GM18517 (cell line): ENCODE measurements around the gene ANO1.

Experiments
- ATAC-seq: cut with Tn5 transposase; IDR thresholded peaks from one replicate; pipeline ENCODE4 v1.9.1; 2021; ENCODE audit warnings: mild to moderate bottlenecking, moderate library complexity; ENCODE audit not compliant: unreplicated experiment

The ANO1 gene

DNA sequence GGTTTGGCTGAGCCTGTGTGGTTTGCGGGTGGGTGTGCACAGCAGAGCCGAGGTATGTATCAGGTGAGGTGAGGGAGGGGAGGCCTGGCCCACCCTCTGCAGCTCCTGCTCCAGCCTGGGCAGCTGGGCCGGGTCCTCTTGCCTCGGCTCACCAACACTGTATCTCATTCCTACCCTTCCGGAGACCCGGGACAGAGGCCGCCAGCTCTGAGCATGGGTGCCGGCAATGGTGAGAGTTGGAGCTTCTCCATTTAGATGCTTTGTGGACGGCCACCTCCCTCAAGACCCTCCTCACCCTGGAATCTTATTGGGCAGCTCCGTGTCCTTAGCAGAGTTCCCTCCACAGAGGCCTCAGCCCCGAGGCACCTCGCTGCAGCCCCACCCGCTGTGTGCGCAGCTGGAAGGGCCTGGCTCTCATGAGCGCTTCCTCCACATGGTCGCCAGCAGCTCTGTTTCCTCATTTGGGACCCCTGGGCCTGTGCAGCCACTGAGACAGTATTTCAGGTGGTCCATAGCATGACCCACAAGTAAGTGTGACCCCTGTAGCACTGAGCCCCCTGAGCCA lies 55.7 kb downstream of the ANO1 start:
- no peak for ATAC-seq

DNA sequence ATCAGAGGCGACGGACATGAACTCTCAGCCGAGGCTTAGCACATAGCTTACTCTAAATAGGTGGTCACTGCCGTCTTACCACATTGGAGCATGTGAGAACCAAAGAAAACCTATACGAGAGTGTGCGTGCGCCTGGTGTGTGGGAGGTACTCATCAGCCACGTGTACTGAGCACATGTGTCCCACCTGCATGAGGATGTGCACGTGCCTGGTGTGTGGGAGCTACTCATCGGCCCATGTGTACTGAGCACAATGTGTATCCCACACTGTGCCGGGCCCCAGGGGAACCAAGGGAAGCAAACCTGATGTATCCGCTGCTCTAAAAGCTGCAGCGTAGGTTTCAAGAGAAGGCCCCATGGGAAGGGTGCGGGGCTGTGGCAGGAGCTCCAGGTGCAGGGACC lies 56.4 kb downstream of the ANO1 start:
- ATAC-seq = no peak

DNA sequence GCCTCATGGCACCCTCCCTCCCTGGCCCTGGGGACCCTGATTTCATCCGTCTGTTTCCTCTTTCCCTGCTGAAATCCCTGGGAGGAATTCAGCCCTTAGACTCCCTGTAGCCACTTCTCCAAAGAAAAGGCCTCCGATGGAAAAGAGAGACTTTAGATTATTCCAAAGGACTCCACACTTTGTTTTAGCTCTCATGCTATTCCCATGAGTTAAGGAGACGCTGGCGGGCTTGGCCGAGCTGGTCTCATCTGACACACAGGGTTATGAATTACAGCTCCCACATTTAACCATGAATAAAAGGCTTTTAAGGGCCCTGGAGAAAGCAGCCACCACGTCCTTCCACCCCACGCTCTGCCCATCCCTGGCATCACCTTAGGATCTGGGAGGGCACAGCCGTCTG lies 57.0 kb downstream of the ANO1 start:
- no peak for ATAC-seq

DNA sequence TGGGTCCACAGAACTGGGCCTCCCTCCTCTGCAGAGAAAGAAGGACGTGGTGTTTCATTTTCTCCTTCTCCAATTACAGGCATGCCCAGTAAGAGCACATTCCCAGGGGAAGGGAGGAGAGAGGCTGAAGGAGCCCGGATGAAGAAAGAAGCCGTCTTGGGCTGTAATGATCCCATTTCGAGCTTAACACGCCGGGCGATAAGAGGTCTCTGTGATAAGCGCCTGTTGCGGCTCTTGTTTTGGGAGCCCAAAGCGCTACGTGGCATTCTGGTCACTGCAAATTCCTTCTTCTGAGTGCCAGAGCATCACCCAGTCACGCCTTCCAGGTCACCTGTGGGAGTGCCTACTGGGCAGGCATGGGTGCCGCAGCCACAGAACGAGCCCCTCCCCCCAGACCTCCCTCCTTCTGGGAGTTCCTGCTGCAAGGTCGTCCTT lies 57.5 kb downstream of the ANO1 start:
- ATAC-seq = no peak

DNA sequence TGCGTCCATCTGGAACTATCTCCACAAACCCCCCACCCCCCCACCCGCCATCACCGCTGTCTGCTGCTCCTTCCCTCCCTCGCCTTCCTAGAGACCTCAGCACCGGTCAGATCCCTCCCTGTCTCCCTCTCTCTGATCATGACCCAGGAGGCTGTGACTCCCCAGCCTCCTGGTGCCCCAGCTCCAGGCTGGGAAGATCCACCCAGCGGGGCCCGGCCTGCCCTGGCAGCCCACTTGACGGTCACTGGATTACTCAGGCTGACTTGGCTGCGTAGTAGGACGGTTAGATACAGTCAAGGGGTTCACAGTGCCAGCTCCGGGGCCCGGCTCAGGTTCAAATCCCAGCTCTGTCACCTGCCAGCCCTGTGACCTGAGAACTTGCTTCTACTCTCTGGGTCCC lies 59.3 kb downstream of the ANO1 start:
- ATAC-seq = no peak

DNA sequence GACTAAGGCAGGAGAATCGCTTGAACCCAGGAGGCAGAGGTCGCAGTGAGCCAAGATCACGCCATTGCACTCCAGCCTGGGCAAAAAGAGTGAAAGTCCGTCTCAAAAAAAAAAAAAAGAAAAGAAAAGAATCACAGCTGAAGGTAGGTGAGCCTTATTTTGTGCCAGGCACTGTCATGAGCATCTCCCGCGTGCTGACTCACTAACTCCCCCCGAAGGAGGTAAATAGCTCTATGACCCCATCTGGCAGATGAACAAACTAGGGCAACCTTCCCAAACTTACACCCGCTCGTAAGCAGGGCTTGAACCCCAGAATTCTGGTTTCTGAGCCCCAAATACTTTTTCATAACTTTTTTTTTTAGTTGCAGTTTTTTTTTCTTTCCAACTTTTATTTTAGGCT lies 60.3 kb downstream of the ANO1 start:
- no peak for ATAC-seq

DNA sequence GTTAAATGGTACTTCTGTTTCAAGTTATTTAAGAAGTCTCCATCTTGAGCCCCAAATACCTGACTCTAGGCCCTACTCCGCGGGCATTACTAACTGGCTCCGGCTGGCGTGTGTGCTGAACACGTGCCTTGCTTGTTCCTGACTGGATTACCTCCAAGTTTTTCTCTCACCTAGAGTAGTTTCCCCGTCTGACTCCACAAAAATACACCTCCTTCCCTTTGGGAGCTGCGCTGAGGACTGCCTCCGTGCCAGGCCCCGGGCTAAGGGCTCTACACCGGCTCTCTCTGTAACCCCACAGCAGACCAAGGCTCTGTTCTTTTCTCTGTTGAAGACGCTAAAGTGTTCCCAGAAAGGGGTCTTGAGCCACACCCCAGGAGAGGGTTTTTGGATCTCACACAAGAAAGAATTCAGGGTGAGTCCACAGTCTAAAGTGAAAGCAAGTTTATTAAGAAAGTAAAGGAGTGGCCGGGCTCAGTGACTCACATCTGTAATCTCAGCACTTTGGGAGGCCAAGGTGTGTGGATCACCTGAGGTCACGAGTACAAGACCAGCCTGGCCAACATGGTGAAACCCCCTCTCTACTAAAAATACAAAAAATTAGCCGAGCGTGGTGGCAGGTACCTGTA lies 61.8 kb downstream of the ANO1 start:
- ATAC-seq = no peak

DNA sequence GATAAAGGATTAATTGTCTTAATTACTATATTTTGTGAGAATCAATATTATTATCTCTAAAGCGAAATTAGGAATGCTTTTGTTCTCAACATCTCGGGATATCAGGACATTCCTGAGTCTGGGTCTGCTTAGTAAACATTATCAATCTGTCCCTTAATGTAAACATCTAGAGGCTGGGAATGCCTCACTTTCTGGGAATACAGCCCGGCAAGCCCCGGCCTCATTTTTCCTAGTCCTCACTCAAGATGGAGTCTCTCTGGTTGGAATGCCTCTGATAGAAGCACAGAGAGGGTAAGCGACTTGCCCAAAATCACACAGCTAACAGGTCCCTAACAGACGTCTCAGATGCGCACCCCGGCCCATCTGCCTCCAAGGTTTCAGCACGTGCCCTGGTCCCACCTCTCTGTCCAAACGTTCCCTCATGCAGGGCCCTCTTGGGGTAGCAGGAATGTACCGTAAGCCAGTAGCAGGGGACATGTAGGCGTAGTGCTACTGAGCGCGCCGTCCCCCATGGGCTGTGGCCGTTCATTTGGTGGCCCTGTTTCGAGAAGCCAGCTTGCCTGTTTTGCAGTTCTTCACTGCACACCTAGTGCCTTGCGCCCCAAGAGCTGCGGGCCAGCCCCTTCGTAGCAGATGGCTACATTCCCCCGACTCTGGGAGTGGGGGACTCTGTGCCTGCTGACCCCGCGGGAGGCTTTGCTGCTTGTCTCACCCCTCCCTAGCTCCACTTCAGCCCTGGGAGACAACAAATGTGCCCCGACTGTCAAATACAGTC lies 62.8 kb downstream of the ANO1 start:
- no peak for ATAC-seq

DNA sequence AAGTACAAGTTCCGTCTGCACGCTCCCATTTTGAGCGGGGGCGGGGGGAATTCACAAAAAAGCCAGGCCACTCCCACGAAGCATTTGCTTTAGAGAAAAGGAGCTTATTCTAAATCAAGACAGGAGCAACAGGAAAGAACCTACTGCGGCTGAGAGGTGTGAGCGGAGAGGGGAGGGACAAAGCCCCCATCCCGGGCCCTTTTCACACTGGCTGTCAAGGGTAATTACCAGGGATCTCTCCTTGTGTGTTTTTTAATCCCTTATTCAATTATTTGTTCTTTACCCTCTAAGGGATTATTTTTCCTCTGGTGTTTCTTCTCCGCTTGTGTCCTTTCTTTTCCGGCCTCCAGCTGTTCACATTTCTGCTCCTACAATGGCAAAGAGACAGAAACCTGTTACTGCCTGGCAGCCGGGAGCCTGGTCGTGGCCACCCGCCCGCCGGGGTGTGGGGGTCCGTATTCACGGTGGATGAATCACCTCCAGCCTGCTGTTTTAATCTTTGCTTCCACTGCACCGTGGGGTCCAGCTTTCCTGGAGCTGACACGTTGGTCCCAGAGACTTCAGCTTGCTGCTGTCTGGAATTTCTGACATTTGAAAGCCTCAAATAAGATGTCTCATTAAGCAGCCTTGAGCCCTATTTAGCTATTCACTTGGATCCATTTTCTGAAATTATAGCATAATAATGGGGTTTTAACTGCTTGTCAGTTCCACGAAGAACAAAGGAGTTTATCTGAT lies 63.5 kb downstream of the ANO1 start:
- ATAC-seq = no peak

DNA sequence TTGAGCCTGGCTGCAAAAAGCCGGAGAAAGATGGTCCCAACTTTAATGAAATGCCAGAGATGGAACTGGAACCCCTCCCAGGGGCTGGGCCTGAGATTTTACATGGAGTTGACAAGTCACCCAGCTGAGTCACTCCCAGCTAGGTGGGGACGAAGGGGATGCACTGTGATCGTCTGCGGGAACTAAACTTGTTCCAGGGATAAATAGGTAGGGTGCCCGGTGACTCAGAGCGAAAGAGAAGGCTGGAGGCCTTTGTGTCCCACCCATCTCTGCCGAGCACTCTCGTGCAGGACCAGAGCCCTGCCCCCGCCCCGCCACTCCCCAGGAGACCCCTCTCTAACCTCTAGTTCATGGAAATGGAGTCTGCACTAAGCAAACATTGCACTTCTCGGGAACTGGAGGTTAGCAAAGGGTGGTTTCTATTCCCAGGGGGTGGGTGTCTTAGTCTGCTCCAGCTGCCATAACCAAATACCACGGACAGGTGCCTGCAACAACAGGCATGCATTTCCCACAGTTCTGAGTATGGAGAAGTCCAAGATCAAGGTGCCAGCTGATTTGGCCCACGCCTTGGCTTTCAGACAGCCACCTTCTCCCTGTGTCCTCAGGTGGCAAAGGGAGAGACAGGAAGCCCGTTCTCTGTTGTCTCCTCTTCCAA lies 64.2 kb downstream of the ANO1 start:
- no peak for ATAC-seq

DNA sequence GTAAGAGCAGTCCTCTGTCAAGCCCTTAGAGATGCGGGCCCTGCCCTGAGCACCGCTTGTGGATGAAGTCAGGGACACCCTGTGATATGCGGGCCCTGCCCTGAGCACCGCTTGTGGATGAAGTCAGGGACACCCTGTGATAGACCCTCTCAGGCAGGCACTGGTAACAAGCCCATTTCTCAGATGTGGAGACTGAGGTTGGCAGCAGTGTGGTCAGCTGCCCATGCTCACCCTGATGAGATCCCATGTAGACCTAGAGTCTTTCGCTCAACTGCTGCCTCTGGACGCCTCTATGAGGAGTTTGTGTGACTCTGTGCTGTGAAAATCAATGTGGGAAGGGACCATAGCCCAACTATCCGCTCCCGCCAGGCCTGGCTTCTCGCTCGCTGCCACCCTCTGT lies 66.1 kb downstream of the ANO1 start:
- ATAC-seq = no peak

DNA sequence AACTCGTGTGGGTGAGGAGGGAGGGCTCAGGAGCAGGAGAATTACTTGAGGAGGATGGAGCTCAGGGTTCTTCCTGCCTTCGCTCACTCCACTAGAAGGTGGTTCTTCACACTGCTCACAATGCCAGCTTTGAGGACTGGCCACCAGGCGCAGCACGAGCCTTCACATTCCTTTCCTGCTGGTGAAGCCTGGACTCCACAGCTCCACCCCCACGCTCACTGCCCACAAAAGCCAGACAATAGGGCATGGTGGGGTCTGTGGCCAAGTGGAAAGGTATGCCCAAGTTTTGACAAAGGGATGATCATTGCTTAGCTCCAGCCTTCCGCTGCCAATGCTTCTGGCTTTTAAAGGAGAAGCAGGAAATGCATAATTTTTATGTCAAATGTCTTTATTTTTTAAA lies 67.0 kb downstream of the ANO1 start:
- no peak for ATAC-seq

DNA sequence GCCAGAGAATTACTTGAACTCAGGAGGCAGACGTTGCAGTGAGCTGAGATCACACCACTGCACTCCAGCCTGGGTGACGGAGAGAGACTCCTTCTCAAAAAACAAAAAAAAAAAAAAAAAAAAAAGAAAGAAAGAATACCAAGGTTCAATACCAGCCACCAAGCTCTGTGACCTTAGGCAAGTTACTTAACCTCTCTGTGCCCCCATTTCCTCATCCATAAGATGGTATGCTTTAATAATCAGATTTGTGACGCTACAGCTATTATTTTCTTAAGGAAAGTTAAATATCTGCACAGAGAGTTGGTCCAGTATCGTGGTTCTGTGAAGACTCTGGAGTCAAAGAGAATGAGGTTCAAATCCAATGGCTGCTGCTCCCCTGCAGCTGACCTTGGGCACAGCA lies 67.7 kb downstream of the ANO1 start:
- no peak for ATAC-seq

DNA sequence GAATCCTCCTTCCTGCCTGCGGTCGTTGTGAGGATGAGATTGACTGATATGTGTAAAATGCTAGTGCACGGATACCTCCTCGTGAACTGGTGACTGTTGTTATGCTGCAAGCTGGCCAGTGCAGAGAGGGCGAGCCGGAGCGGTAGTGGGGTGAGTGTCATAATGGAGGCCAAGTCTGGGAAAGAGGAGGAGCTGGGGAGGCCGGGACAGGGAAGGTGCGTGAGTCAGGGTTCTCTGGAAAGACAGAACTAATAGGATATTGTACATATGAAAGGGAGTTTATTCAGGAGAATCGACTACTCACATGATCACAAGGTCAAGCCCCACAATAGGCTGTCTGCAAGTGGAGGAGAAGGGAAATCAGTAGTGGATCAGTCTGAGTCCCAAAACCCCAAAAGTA lies 68.2 kb downstream of the ANO1 start:
- ATAC-seq = no peak

DNA sequence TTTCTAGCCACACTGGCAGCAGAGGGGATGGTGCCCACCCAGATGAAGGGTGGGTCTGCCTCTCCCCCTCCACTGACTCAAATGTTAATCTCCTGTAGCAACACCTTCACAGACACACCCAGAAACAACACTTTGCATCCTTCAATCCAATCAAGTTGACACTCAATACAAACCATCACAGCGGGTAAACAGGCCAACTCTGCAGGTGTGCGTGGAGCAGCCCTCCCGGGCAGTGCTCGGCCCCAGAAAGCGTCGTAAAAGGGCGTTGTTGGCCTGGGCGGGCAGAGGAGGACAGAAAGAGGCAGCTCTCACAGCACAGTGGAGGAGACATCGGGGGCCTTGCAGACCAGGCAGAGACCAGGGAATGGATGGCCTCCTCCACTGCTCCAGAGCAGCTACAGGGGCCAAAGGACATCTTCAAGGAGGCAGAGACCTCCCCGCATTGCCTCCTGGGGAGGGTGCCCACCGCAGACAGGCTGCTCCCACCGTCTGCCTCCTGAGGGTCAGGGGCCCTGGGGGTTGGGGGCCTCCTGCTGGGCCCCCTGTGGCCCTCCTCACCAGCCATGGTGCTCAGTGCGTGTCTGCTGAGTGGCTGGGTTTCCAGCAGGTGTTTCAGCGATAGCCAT lies 68.9 kb downstream of the ANO1 start:
- no peak for ATAC-seq

DNA sequence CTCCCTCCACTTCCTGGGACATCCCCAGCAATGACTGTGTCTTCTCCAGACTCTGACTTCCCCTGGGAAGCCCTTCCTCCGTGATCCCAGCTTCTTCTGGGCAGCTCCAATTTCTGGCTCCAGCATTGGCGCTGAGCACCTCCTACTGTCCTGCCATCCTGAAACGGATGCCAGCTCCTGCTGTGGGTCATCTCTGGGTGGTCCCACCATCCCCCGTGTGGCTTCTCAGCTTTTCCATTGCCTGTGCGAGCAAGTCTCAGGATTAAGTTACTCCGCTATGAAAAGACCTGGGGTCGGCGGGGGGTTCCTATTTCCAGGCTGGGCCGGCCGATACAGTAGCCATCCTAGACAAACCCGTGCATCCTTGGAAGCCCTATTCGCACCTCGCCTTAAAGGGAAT lies 69.6 kb downstream of the ANO1 start:
- no peak for ATAC-seq

DNA sequence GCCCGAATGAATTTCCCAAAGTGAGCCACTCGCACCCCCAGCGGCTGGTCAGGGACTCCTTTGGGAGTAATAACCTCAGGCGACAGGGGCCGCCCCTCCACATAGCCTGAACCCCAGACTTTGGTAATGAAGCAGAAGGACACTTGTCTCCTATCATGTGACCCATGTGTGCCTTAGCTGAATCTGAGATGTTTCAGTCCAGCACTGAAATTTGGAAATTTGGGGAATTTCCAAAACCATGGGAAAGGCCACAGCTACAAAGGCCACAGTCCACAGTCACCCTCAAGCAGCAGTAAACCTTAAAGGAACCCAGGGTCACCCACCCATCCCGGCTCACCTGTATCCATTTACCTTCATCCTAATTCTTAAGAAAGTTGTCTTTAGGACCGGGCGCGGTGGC lies 73.6 kb downstream of the ANO1 start:
- no peak for ATAC-seq

DNA sequence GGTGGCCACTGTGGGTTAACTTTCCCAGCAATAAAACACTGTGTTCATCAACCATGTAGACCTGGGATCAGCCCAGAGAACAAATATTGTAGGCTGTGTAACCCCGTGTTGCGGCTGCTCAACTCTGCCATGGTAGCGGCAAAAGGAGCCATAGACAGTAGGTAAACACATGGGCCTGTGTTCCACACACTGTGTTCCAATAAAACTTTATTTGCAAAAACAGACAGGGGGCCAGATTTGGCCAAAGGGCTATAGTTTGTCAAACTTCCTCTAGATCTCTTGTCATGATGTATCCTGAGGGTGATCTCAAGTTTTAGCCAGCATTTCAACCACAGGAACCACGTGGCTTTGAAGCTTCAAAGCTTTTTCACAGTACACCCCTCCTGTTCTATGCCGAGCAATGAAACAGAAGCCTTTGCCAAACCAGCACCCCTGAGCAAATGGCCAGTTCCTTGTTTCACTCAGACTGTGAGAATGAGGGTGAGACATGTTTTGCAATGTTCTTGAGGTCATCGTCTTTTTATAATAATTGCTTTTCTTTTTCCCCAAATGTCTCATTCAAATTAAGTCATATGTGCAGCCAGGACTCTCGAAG lies 75.1 kb downstream of the ANO1 start:
- no peak for ATAC-seq

DNA sequence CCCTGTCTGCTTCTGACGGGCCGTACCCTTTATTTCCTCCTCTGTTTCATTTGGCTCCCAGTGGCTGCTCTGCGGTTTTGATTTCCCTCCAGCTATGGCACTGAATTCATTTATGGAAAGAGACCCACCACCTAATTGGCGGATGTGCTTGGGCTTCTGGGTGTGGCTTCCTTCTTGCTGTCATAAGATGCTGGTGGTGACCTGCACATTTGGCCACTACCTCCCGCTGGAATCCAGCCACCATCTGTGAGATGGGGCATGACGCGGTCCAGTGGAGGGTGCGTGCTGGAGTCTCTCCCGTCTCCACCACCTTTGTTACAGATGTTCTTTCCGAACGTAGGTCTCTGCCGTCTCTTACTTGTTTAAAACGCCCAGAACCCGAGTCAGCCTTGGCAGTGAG lies 77.3 kb downstream of the ANO1 start:
- no peak for ATAC-seq

DNA sequence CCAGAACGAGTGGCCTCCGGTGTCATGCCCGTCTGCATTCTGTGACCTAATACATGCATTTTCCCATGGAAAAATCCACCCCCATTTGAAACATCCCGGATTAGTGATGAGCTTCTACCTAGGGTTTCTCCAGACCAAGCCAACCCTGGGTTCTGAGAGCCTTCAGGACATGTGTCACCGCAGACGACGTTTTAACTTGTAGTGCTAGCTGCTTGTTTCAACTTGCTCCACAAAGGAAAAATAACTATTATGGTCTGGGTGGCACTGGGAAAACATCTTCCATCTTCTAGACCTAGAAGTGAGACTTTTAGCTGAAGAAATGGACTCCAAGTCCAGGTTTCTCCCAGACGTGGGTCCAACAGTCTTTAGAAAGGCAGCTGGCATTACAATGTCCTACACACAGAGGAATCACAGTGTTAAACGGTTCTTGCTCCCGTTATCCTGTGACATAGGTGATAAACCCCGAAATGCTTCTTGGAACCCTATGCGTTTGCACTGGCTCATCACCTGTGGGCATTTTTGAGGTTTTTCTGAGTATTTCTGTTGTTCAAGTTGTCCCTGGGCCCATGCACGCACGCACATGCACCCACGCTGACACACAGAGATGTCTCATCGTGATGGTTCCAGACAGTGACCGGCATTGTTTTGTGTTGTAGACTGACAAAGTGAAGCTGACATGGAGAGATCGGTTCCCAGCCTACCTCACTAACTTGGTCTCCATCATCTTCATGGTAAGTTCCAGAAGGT lies 78.3 kb downstream of the ANO1 start:
- ATAC-seq = no peak
